SK-N-SH treated with all-trans-retinoic acid at 6 μM for 48 hours (cell line): ENCODE results near the gene RALGAPA1.

ENCODE experiments used
- ATAC-seq: fragments of 200-7000 bp; cut with Tn5 transposase; 3 replicates; pipeline ENCODE4 v1.9.1; 2020; ENCODE audit warnings: mild to moderate bottlenecking, moderate library complexity
- ARNTL ChIP-seq: fragments of 450-650 bp; formaldehyde crosslinking; IDR thresholded peaks from 2 replicates; pipeline ENCODE4 v1.5.0; 2020; ENCODE audit warnings: low read depth, mild to moderate bottlenecking, moderate library complexity, borderline replicate concordance
- BACH2 ChIP-seq: fragments of 250-450 bp; sonication (Bioruptor Pico); IDR thresholded peaks from 2 replicates; pipeline ENCODE4 v1.9.0; 2021; ENCODE audit warnings: mild to moderate bottlenecking, borderline replicate concordance
- CREB5 ChIP-seq: fragments of 250-450 bp; sonication (Bioruptor Pico); IDR thresholded peaks from 2 replicates; pipeline ENCODE4 v1.5.1; 2020; ENCODE audit warnings: low read depth, mild to moderate bottlenecking, moderate library complexity
- CSDC2 ChIP-seq: fragments of 250-450 bp; sonication (Bioruptor Pico); IDR thresholded peaks from 2 replicates; pipeline ENCODE4 v1.5.0; 2020; ENCODE audit warnings: mild to moderate bottlenecking, moderate library complexity
- CSRNP3 ChIP-seq: fragments of 250-450 bp; sonication (Bioruptor Pico); IDR thresholded peaks from 2 replicates; pipeline ENCODE4 v1.5.1; 2021; ENCODE audit warnings: mild to moderate bottlenecking, moderate library complexity
- ESRRG ChIP-seq: fragments of 250-450 bp; sonication (Bioruptor Pico); IDR thresholded peaks from 2 replicates; pipeline ENCODE4 v1.6.1; 2021; ENCODE audit warnings: mild to moderate bottlenecking
- GLIS3 ChIP-seq: fragments of 250-450 bp; sonication (Bioruptor Pico); IDR thresholded peaks from 2 replicates; pipeline ENCODE4 v1.5.0; 2020; ENCODE audit warnings: mild to moderate bottlenecking, moderate library complexity
- ISL1 ChIP-seq: fragments of 250-450 bp; sonication (Bioruptor Pico); IDR thresholded peaks from 2 replicates; pipeline ENCODE4 v2.1.2; 2022; ENCODE audit warnings: mild to moderate bottlenecking, moderate library complexity
- OSR1 ChIP-seq: fragments of 250-450 bp; sonication (Bioruptor Pico); IDR thresholded peaks from 2 replicates; pipeline ENCODE4 v1.8.0; 2022; ENCODE audit warnings: moderate library complexity, mild to moderate bottlenecking, inconsistent platforms
- PATZ1 ChIP-seq: fragments of 250-450 bp; sonication (Bioruptor Pico); IDR thresholded peaks from 2 replicates; pipeline ENCODE4 v1.8.0; 2020; ENCODE audit warnings: mild to moderate bottlenecking, moderate library complexity, borderline replicate concordance
- POU6F1 ChIP-seq: fragments of 250-450 bp; sonication (Bioruptor Pico); IDR thresholded peaks from 2 replicates; pipeline ENCODE4 v1.8.0; 2021; ENCODE audit warnings: low read depth, mild to moderate bottlenecking, moderate library complexity, borderline replicate concordance
- PPARA ChIP-seq: fragments of 250-450 bp; sonication (Bioruptor Pico); IDR thresholded peaks from 2 replicates; pipeline ENCODE4 v1.5.0; 2020; ENCODE audit warnings: mild to moderate bottlenecking, borderline replicate concordance
- RARB ChIP-seq: fragments of 250-450 bp; sonication (Bioruptor Pico); IDR thresholded peaks from 2 replicates; pipeline ENCODE4 v1.8.0; 2021; ENCODE audit warnings: mild to moderate bottlenecking, moderate library complexity
- SNAI2 ChIP-seq: fragments of 250-450 bp; sonication (Bioruptor Pico); IDR thresholded peaks from 2 replicates; pipeline ENCODE4 v1.5.0; 2020; ENCODE audit warnings: mild to moderate bottlenecking, moderate library complexity
- TCF4 ChIP-seq: fragments of 250-450 bp; sonication (Bioruptor Pico); IDR thresholded peaks from 2 replicates; pipeline ENCODE4 v1.8.0; 2021; ENCODE audit warnings: mild to moderate bottlenecking, moderate library complexity, borderline replicate concordance
- TOX ChIP-seq: fragments of 250-450 bp; sonication (Bioruptor Pico); IDR thresholded peaks from 2 replicates; pipeline ENCODE4 v1.8.0; 2021; ENCODE audit warnings: mild to moderate bottlenecking, moderate library complexity, borderline replicate concordance
- TSHZ2 ChIP-seq: fragments of 250-450 bp; sonication (Bioruptor Pico); IDR thresholded peaks from 2 replicates; pipeline ENCODE4 v1.5.0; 2020; ENCODE audit warnings: mild to moderate bottlenecking, moderate library complexity
- ZC3H10 ChIP-seq: fragments of 250-450 bp; sonication (Bioruptor Pico); IDR thresholded peaks from 2 replicates; pipeline ENCODE4 v1.5.1; 2021; ENCODE audit warnings: mild to moderate bottlenecking, moderate library complexity
- ZFP3 ChIP-seq: fragments of 250-450 bp; sonication (Bioruptor Pico); IDR thresholded peaks from 2 replicates; pipeline ENCODE4 v1.5.0; 2020; ENCODE audit warnings: mild to moderate bottlenecking, moderate library complexity
- ZFP30 ChIP-seq: fragments of 450-650 bp; formaldehyde crosslinking; IDR thresholded peaks from 2 replicates; pipeline ENCODE4 v1.5.0; 2022; ENCODE audit warnings: mild to moderate bottlenecking, moderate library complexity
- ZNF565 ChIP-seq: fragments of 450-650 bp; formaldehyde crosslinking; conservative IDR thresholded peaks from 2 replicates; pipeline ENCODE4 v1.5.0; 2020; ENCODE audit warnings: low read depth, mild to moderate bottlenecking, moderate library complexity
- ZNF70 ChIP-seq: fragments of 450-650 bp; formaldehyde crosslinking; IDR thresholded peaks from 2 replicates; pipeline ENCODE4 v1.5.0; 2020; ENCODE audit warnings: mild to moderate bottlenecking, moderate library complexity
- ZNF8 ChIP-seq: fragments of 450-650 bp; formaldehyde crosslinking; IDR thresholded peaks from 2 replicates; pipeline ENCODE4 v1.5.0; 2020; ENCODE audit warnings: mild to moderate bottlenecking, moderate library complexity

The RALGAPA1 gene

GRCh38 chr14:35509846-35510245 lies 299.2 kb downstream of the RALGAPA1 start:
- TF ChIP-seq CREB5 (peak; percentile 58; the same call in 1 of the 2 replicates), ZC3H10 (CRISPR knock-in tag) (no peak), TSHZ2 (CRISPR knock-in tag) (peak; percentile 96), CSRNP3 (CRISPR knock-in tag) (peak; percentile 72), PPARA (0 out of 2 replicates have a peak, but pooled peaks have one; percentile 33), OSR1 (CRISPR knock-in tag) (no peak), ISL1 (peak; percentile 95), ZFP30 (CRISPR knock-in tag) (no peak), PATZ1 (no peak), POU6F1 (CRISPR knock-in tag) (no peak; the same call in 1 of the 2 replicates), ESRRG (CRISPR knock-in tag) (peak; percentile 64; the same call in 1 of the 2 replicates), TCF4 (CRISPR knock-in tag) (peak; percentile 98), ZNF70 (CRISPR knock-in tag) (0 out of 2 replicates have a peak, but pooled peaks have one; percentile 27), BACH2 (CRISPR knock-in tag) (0 out of 2 replicates have a peak, but pooled peaks have one; percentile 37), RARB (no peak), CSDC2 (CRISPR knock-in tag) (no peak), ZFP3 (no peak), SNAI2 (CRISPR knock-in tag) (peak; percentile 94), ZNF565 (peak; percentile 63; the same call in 1 of the 2 replicates), TOX (CRISPR knock-in tag) (no peak), ZNF8 (CRISPR knock-in tag) (0 out of 2 replicates have a peak, but pooled peaks have one; percentile 46), GLIS3 (0 out of 2 replicates have a peak, but pooled peaks have one; percentile 54), ARNTL (no peak)
- peak; percentile 34; the same call in 1 of the 3 replicates for ATAC-seq

- TF ChIP-seq ZNF8 (CRISPR knock-in tag) (no peak), ZNF565 (no peak), SNAI2 (CRISPR knock-in tag) (no peak), CSDC2 (CRISPR knock-in tag) (no peak), PPARA (no peak), OSR1 (CRISPR knock-in tag) (no peak), ZNF70 (CRISPR knock-in tag) (no peak), TCF4 (CRISPR knock-in tag) (no peak), BACH2 (CRISPR knock-in tag) (no peak), ZC3H10 (CRISPR knock-in tag) (no peak), GLIS3 (no peak)
- TF ChIP-seq, all 23 proteins: peak for 0
- no peak for ATAC-seq
These were observed 302.2 kb downstream of the RALGAPA1 start for GRCh38 chr14:35506927-35507326.
